ENCODE results near the gene ITGA3.
A peak's percentile ranks its signal among the peaks of the same experiment; 100 is the strongest.

Gene ITGA3

GRCh38 chr17:50076221-50076590 lies 20.3 kb downstream of the ITGA3 start:
- H3K4me3 ChIP-seq (ENCODE audit: low read length), result no peak overlapping the region
- H3K27me3 ChIP-seq (replicated peaks; ENCODE audit: control insufficient read depth, insufficient read depth, low read length), result no peaks in the 10 kb centered on the region
- no peak for DNase-seq (ENCODE audit: low read depth)
- no peaks in the 10 kb centered on the region for H3K9me3 ChIP-seq (ENCODE audit: control insufficient read depth, low read length)
- H3K36me3 ChIP-seq (ENCODE audit: control insufficient read depth, insufficient read depth, low read length, severe bottlenecking), result peaks cover 46% of the 10 kb centered on the region
- no peak overlapping the region for H3K9ac ChIP-seq (ENCODE audit: low read length)
- no peaks in the 10 kb centered on the region for H3K4me1 ChIP-seq (ENCODE audit: control insufficient read depth, insufficient read depth, low read length)

GRCh38 chr17:50076591-50077235 lies 20.8 kb downstream of the ITGA3 start:
- H3K9me3 ChIP-seq (ENCODE audit: control insufficient read depth, low read length), result no peaks in the 10 kb centered on the region
- no peak for DNase-seq (ENCODE audit: low read depth)
- H3K27me3 ChIP-seq (replicated peaks; ENCODE audit: control insufficient read depth, insufficient read depth, low read length), result no peaks in the 10 kb centered on the region
- peaks cover 44% of the 10 kb centered on the region for H3K36me3 ChIP-seq (ENCODE audit: control insufficient read depth, insufficient read depth, low read length, severe bottlenecking)
- no peaks in the 10 kb centered on the region for H3K4me1 ChIP-seq (ENCODE audit: control insufficient read depth, insufficient read depth, low read length)
- H3K4me3 ChIP-seq (ENCODE audit: low read length), result no peak overlapping the region
- no peak overlapping the region for H3K9ac ChIP-seq (ENCODE audit: low read length)

- H3K9ac ChIP-seq (ENCODE audit: low read length), result no peak overlapping the region
- no peaks in the 10 kb centered on the region for H3K4me1 ChIP-seq (ENCODE audit: control insufficient read depth, insufficient read depth, low read length)
- no peaks in the 10 kb centered on the region for H3K27me3 ChIP-seq (replicated peaks; ENCODE audit: control insufficient read depth, insufficient read depth, low read length)
- DNase-seq (ENCODE audit: low read depth), result no peak
- H3K9me3 ChIP-seq (ENCODE audit: control insufficient read depth, low read length), result no peaks in the 10 kb centered on the region
- no peak overlapping the region for H3K4me3 ChIP-seq (ENCODE audit: low read length)
- peaks cover 41% of the 10 kb centered on the region for H3K36me3 ChIP-seq (ENCODE audit: control insufficient read depth, insufficient read depth, low read length, severe bottlenecking)
Measured at GRCh38 chr17:50078430-50078829, 22.5 kb downstream of the ITGA3 start.

GRCh38 chr17:50079334-50080095 lies 23.6 kb downstream of the ITGA3 start:
- Histone ChIP-seq H3K4me1 (ENCODE audit: control insufficient read depth, insufficient read depth, low read length) (no peaks in the 10 kb centered on the region), H3K9ac (ENCODE audit: low read length) (no peak overlapping the region), H3K36me3 (ENCODE audit: control insufficient read depth, insufficient read depth, low read length, severe bottlenecking) (peaks cover 41% of the 10 kb centered on the region), H3K9me3 (ENCODE audit: control insufficient read depth, low read length) (no peaks in the 10 kb centered on the region), H3K4me3 (ENCODE audit: low read length) (no peak overlapping the region), H3K27me3 (replicated peaks; ENCODE audit: control insufficient read depth, insufficient read depth, low read length) (no peaks in the 10 kb centered on the region)
- no peak for DNase-seq (ENCODE audit: low read depth)

GRCh38 chr17:50080096-50080480 lies 24.2 kb downstream of the ITGA3 start:
- DNase-seq (ENCODE audit: low read depth), result no peak
- Histone ChIP-seq H3K27me3 (replicated peaks; ENCODE audit: control insufficient read depth, insufficient read depth, low read length) (no peaks in the 10 kb centered on the region), H3K9ac (ENCODE audit: low read length) (no peak overlapping the region), H3K4me3 (ENCODE audit: low read length) (no peak overlapping the region), H3K9me3 (ENCODE audit: control insufficient read depth, low read length) (no peaks in the 10 kb centered on the region), H3K36me3 (ENCODE audit: control insufficient read depth, insufficient read depth, low read length, severe bottlenecking) (peaks cover 41% of the 10 kb centered on the region), H3K4me1 (ENCODE audit: control insufficient read depth, insufficient read depth, low read length) (no peaks in the 10 kb centered on the region)

- Histone ChIP-seq H3K4me1 (ENCODE audit: control insufficient read depth, insufficient read depth, low read length) (no peaks in the 10 kb centered on the region), H3K9ac (ENCODE audit: low read length) (no peak overlapping the region), H3K36me3 (ENCODE audit: control insufficient read depth, insufficient read depth, low read length, severe bottlenecking) (peaks cover 36% of the 10 kb centered on the region), H3K4me3 (ENCODE audit: low read length) (no peak overlapping the region), H3K27me3 (replicated peaks; ENCODE audit: control insufficient read depth, insufficient read depth, low read length) (no peaks in the 10 kb centered on the region), H3K9me3 (ENCODE audit: control insufficient read depth, low read length) (no peaks in the 10 kb centered on the region)
- DNase-seq (ENCODE audit: low read depth), result no peak
Measured at GRCh38 chr17:50080827-50081226, 24.9 kb downstream of the ITGA3 start.

GRCh38 chr17:50081757-50082156 lies 25.8 kb downstream of the ITGA3 start:
- H3K9me3 ChIP-seq (ENCODE audit: control insufficient read depth, low read length), result no peaks in the 10 kb centered on the region

GRCh38 chr17:50087246-50087911 lies 31.5 kb downstream of the ITGA3 start:
- Histone ChIP-seq H3K27me3 (replicated peaks; ENCODE audit: control insufficient read depth, insufficient read depth, low read length) (no peaks in the 10 kb centered on the region), H3K36me3 (ENCODE audit: control insufficient read depth, insufficient read depth, low read length, severe bottlenecking) (peaks cover 8% of the 10 kb centered on the region), H3K4me3 (ENCODE audit: low read length) (no peak overlapping the region), H3K9ac (ENCODE audit: low read length) (no peak overlapping the region), H3K4me1 (ENCODE audit: control insufficient read depth, insufficient read depth, low read length) (no peaks in the 10 kb centered on the region), H3K9me3 (ENCODE audit: control insufficient read depth, low read length) (no peaks in the 10 kb centered on the region)
- DNase-seq (ENCODE audit: low read depth), result peak; percentile 84

More at GRCh38 chr17:50081757-50082156, 25.8 kb downstream of the ITGA3 start:
- peaks cover 35% of the 10 kb centered on the region for H3K36me3 ChIP-seq (ENCODE audit: control insufficient read depth, insufficient read depth, low read length, severe bottlenecking)
- H3K4me3 ChIP-seq (ENCODE audit: low read length), result no peak overlapping the region
- no peak for DNase-seq (ENCODE audit: low read depth)
- no peaks in the 10 kb centered on the region for H3K4me1 ChIP-seq (ENCODE audit: control insufficient read depth, insufficient read depth, low read length)
- no peak overlapping the region for H3K9ac ChIP-seq (ENCODE audit: low read length)
- H3K27me3 ChIP-seq (replicated peaks; ENCODE audit: control insufficient read depth, insufficient read depth, low read length), result no peaks in the 10 kb centered on the region

- H3K9ac ChIP-seq (ENCODE audit: low read length), result no peak overlapping the region
- no peak for DNase-seq (ENCODE audit: low read depth)
- H3K4me3 ChIP-seq (ENCODE audit: low read length), result no peak overlapping the region
- H3K9me3 ChIP-seq (ENCODE audit: control insufficient read depth, low read length), result no peaks in the 10 kb centered on the region
- no peaks in the 10 kb centered on the region for H3K4me1 ChIP-seq (ENCODE audit: control insufficient read depth, insufficient read depth, low read length)
- peaks cover 8% of the 10 kb centered on the region for H3K36me3 ChIP-seq (ENCODE audit: control insufficient read depth, insufficient read depth, low read length, severe bottlenecking)
- no peaks in the 10 kb centered on the region for H3K27me3 ChIP-seq (replicated peaks; ENCODE audit: control insufficient read depth, insufficient read depth, low read length)
Measured at GRCh38 chr17:50087912-50088405, 32.0 kb downstream of the ITGA3 start.

GRCh38 chr17:50088952-50089825 lies 33.3 kb downstream of the ITGA3 start:
- H3K9me3 ChIP-seq (ENCODE audit: control insufficient read depth, low read length), result no peaks in the 10 kb centered on the region

More at GRCh38 chr17:50088952-50089825, 33.3 kb downstream of the ITGA3 start:
- H3K4me1 ChIP-seq (ENCODE audit: control insufficient read depth, insufficient read depth, low read length), result no peaks in the 10 kb centered on the region
- no peak overlapping the region for H3K4me3 ChIP-seq (ENCODE audit: low read length)
- peaks cover 8% of the 10 kb centered on the region for H3K36me3 ChIP-seq (ENCODE audit: control insufficient read depth, insufficient read depth, low read length, severe bottlenecking)
- no peaks in the 10 kb centered on the region for H3K27me3 ChIP-seq (replicated peaks; ENCODE audit: control insufficient read depth, insufficient read depth, low read length)
- no peak overlapping the region for H3K9ac ChIP-seq (ENCODE audit: low read length)
- no peak for DNase-seq (ENCODE audit: low read depth)
